ENCODE data around the gene SLC25A41.

SLC25A41 gene

GRCh38 chr19:6394831-6395230, 38.7 kb downstream of the SLC25A41 start:
- no peak overlapping the region for H3K27ac ChIP-seq (ENCODE audit: low read depth, low read length, poor library complexity, severe bottlenecking)
- no peak overlapping the region for H3K9ac ChIP-seq (ENCODE audit: low read length)
- peaks cover 16% of the 10 kb centered on the region for H3K4me1 ChIP-seq (ENCODE audit: insufficient read depth, low read length, severe bottlenecking)

DNA sequence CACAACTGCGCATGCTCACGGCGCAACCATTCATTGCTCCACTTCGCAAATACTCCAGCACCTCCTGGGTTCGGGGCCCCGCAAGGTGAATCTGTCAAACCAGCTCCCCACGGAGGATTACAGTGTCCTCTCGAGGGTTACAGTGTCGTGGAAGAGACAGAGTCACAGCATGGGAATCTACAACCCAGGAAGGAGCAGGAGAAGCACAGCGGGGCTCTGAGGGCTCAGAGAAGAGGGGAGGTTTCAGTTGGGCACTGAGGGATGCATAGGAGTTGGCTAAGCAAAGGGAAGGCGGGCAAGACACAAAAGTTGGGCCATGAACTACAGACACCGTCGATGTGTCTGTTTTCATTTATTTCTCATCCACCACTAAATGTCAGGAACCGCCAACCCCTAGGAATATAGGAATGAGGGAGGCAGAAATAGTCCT, 39.6 kb downstream of the SLC25A41 start:
- no peak overlapping the region for H2AFZ ChIP-seq (ENCODE audit: low read length)

More at GRCh38 chr19:6394831-6395230, 38.7 kb downstream of the SLC25A41 start:
- H4K20me1 ChIP-seq (ENCODE audit: insufficient read depth, low read length), result no peaks in the 10 kb centered on the region
- no peak overlapping the region for H3K4me2 ChIP-seq (ENCODE audit: low read length)
- H3F3A ChIP-seq (ENCODE audit: insufficient read depth, low read length), result no peaks in the 10 kb centered on the region; the same call in 1 of the 2 replicates
- peaks cover 5% of the 10 kb centered on the region; the same call in 1 of the 2 replicates for H3K79me2 ChIP-seq (ENCODE audit: insufficient read depth, low read length)
- peaks cover 11% of the 10 kb centered on the region; the same call in 1 of the 2 replicates for H3K36me3 ChIP-seq (ENCODE audit: insufficient read depth, low read length)
- H3K9me2 ChIP-seq (ENCODE audit: low read depth, low read length), result no peaks in the 10 kb centered on the region
- H3K27me3 ChIP-seq (ENCODE audit: insufficient read depth, low read length), result no peaks in the 10 kb centered on the region; the same call in 1 of the 2 replicates
- TF ChIP-seq EZH2 (IDR thresholded peaks at IDR 0.05; ENCODE audit: borderline replicate concordance, low read length), result no peak
- no peak for TF ChIP-seq CTCF (IDR thresholded peaks at IDR 0.05; ENCODE audit: low read length)
- no peak overlapping the region for H3K4me3 ChIP-seq (ENCODE audit: low read depth, low read length, poor library complexity, severe bottlenecking)
- H3K9me3 ChIP-seq (ENCODE audit: low read length), result no peaks in the 10 kb centered on the region
- no peak overlapping the region for H2AFZ ChIP-seq (ENCODE audit: low read length)

GRCh38 chr19:6393074-6393982, 40.2 kb downstream of the SLC25A41 start, which contains the start of gene GTF2F1:
GTF2F1 (minus strand) TSS chr19:6393164; CDS start chr19:6392995, 169 bp downstream.
- Histone ChIP-seq H3K4me3 (ENCODE audit: low read depth, low read length, poor library complexity, severe bottlenecking) (peak within 1 kb of the TSS; percentile 95), H3K9me3 (ENCODE audit: low read length) (no peaks in the 10 kb centered on the region), H3K9me2 (ENCODE audit: low read depth, low read length) (no peaks in the 10 kb centered on the region), H3K4me2 (ENCODE audit: low read length) (peak within 1 kb of the TSS; percentile 98), H4K20me1 (ENCODE audit: insufficient read depth, low read length) (no peaks in the 10 kb centered on the region), H3K27me3 (ENCODE audit: insufficient read depth, low read length) (no peaks in the 10 kb centered on the region), H3K79me2 (ENCODE audit: insufficient read depth, low read length) (peaks cover 5% of the 10 kb centered on the region; the same call in 1 of the 2 replicates), H3K4me1 (ENCODE audit: insufficient read depth, low read length, severe bottlenecking) (peaks cover 16% of the 10 kb centered on the region), H3F3A (ENCODE audit: insufficient read depth, low read length) (no peaks in the 10 kb centered on the region; the same call in 1 of the 2 replicates), H3K9ac (ENCODE audit: low read length) (peak within 1 kb of the TSS; percentile 93), H3K36me3 (ENCODE audit: insufficient read depth, low read length) (peaks cover 24% of the 10 kb centered on the region), H3K27ac (ENCODE audit: low read depth, low read length, poor library complexity, severe bottlenecking) (peak within 1 kb of the TSS; percentile 36), H2AFZ (ENCODE audit: low read length) (peak within 1 kb of the TSS; percentile 24; the same call in 1 of the 2 replicates)
- TF ChIP-seq EZH2 (IDR thresholded peaks at IDR 0.05; ENCODE audit: borderline replicate concordance, low read length) (no peak), CTCF (IDR thresholded peaks at IDR 0.05; ENCODE audit: low read length) (0 out of 2 replicates have a peak, but pooled peaks have one; percentile 5)

More for the DNA sequence above, 39.6 kb downstream of the SLC25A41 start:
- Histone ChIP-seq H3K36me3 (ENCODE audit: insufficient read depth, low read length) (peaks cover 18% of the 10 kb centered on the region), H3K9ac (ENCODE audit: low read length) (peak overlapping the region; percentile 93; the same call in 1 of the 2 replicates), H3K79me2 (ENCODE audit: insufficient read depth, low read length) (peaks cover 5% of the 10 kb centered on the region; the same call in 1 of the 2 replicates), H3K4me3 (ENCODE audit: low read depth, low read length, poor library complexity, severe bottlenecking) (peak overlapping the region; percentile 95), H3K9me3 (ENCODE audit: low read length) (no peaks in the 10 kb centered on the region), H3K27ac (ENCODE audit: low read depth, low read length, poor library complexity, severe bottlenecking) (no peak overlapping the region), H3K4me2 (ENCODE audit: low read length) (peak overlapping the region; percentile 98), H3K27me3 (ENCODE audit: insufficient read depth, low read length) (no peaks in the 10 kb centered on the region), H4K20me1 (ENCODE audit: insufficient read depth, low read length) (no peaks in the 10 kb centered on the region), H3K9me2 (ENCODE audit: low read depth, low read length) (no peaks in the 10 kb centered on the region), H3F3A (ENCODE audit: insufficient read depth, low read length) (no peaks in the 10 kb centered on the region; the same call in 1 of the 2 replicates), H3K4me1 (ENCODE audit: insufficient read depth, low read length, severe bottlenecking) (peaks cover 16% of the 10 kb centered on the region)
- TF ChIP-seq EZH2 (IDR thresholded peaks at IDR 0.05; ENCODE audit: borderline replicate concordance, low read length) (no peak), CTCF (IDR thresholded peaks at IDR 0.05; ENCODE audit: low read length) (no peak)
